AG10803 (cell line): ENCODE results near the gene MFAP4.

ENCODE experiments used
- DNase-seq: peaks from one replicate; pipeline ENCODE4 v3.0.0; 2010; ENCODE audit warnings: low read depth
- H3K4me3 ChIP-seq: 2 replicates; pipeline ENCODE4 v1.5.1; 2011; ENCODE audit warnings: mild to moderate bottlenecking, low read length, control low read depth
- CTCF ChIP-seq: conservative IDR thresholded peaks from 2 replicates; pipeline ENCODE4 v1.5.1; 2011; ENCODE audit warnings: mild to moderate bottlenecking, low read length, control low read depth, inconsistent platforms

The MFAP4 gene

GRCh38 chr17:19343671-19344151 lies 43.3 kb downstream of the MFAP4 start:
- DNase-seq, result no peak
- TF ChIP-seq CTCF, result no peak

GRCh38 chr17:19343256-19343630 lies 43.7 kb downstream of the MFAP4 start:
- TF ChIP-seq CTCF, result no peak
- DNase-seq, result no peak
- no peak overlapping the region for H3K4me3 ChIP-seq

More at GRCh38 chr17:19343671-19344151, 43.3 kb downstream of the MFAP4 start:
- no peak overlapping the region for H3K4me3 ChIP-seq

GRCh38 chr17:19342611-19343255 lies 44.3 kb downstream of the MFAP4 start:
- H3K4me3 ChIP-seq, result no peak overlapping the region
- DNase-seq, result no peak
- TF ChIP-seq CTCF, result no peak

GRCh38 chr17:19341641-19342610 lies 45.1 kb downstream of the MFAP4 start:
- H3K4me3 ChIP-seq, result no peak overlapping the region
- no peak for TF ChIP-seq CTCF
- DNase-seq, result peak; percentile 60

GRCh38 chr17:19341211-19341631 lies 45.8 kb downstream of the MFAP4 start:
- H3K4me3 ChIP-seq, result no peak overlapping the region

GRCh38 chr17:19339341-19339815 lies 47.6 kb downstream of the MFAP4 start:
- no peak overlapping the region for H3K4me3 ChIP-seq
- no peak for TF ChIP-seq CTCF
- DNase-seq, result no peak

More at GRCh38 chr17:19341211-19341631, 45.8 kb downstream of the MFAP4 start:
- no peak for DNase-seq
- no peak for TF ChIP-seq CTCF
